ENCODE results near the gene ITGA4.

- no peak for TF ChIP-seq MAX (IDR thresholded peaks at IDR 0.05; ENCODE audit: insufficient read depth, insufficient read length)
- TF ChIP-seq POLR2AphosphoS5 (IDR thresholded peaks at IDR 0.05; ENCODE audit: insufficient read depth, low read depth, low read length), result no peak
Measured at GRCh38 chr2:181466661-181467576, 9.7 kb downstream of the ITGA4 start.

Measured in endothelial cell of umbilical vein (primary cell).